T-helper 22 cell (primary cell): ENCODE data around the gene C10orf95.
"Not testable (repeated sequence)": the region's sequence is repeated elsewhere in the genome, so short reads cannot be mapped to it uniquely, and the experiment has no call there.

Experiments
- DNase-seq: peaks from one replicate; pipeline ENCODE4 v3.0.0-alpha.2; 2020; ENCODE audit warnings: low read depth

The C10orf95 gene, protein sequence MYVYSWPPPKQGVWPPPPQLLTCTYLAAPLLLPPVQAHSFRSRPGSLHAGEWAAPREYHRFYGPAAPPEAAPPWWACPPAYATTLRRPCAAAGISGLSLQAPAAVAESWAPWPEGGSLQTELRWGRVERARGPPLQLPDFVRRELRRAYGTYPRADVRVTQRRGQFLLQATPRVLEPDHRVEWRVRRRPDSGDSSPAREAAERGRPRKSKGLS

DNA sequence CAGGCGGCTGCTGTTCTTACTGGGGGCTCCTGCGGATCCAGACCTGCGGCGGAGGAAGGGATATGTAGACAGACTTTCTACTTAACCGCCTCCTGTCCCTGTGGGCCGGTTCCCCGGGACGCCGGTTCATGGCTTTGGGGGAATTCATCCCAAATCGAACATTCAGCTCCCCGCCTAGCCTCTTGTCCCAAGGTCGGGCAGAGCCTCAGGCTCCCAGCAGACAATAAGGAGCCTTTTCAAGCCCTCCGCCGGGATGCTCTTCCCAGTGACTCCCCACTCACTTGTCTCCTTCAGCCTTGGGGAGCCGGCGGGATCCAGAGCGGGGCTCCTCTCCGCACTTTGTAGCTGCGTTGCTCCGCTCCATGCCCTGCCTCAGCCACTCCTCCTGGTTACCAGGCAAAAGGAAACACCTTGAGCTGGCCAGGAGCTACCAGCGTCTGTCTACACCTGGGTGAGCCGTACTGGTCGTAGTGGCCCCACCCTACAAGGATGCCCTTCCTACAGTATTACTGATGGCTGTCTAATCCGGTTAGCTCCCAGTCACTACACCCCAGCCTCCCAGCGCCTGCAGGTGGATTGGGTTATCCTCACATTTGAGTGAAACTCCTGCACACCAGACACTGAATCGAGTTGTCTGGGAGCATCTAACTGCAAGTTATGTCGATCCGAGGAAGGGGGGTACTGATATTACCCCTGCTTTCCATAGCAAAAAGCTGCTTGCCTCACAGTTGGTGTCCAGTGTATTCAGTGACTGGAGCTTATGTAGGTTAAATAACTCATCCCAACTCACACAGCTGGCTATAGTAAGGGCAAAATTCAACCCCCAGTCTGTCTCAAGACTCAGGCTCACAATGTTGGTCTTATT, at the start of gene C10orf95:
C10orf95 (minus strand) TSS at position 439 of the 865 bp plus-strand sequence. CDS start 450 bp downstream, outside the sequence.
- DNase-seq, result no peak

DNA sequence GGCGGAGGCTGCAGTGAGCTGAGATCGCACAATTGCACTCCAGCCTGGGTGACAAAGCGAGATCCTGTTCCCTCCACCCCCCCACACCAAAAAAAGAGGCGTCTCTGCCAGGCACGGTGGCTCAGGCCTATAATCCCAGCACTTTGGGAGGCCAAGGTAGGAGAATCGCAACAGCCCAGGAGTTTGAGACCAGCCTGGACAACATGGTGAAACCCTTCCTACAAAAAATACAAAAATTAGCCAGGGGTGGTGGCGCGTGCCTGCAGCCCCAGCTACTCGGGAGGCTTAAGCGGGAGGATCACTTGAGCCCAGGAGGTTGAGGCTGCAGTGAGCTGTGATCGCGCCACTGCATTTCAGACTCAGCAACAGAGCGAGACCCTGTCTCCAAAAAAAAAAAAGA, 49.3 kb upstream of the C10orf95 start:
- not testable (repeated sequence) for DNase-seq

DNA sequence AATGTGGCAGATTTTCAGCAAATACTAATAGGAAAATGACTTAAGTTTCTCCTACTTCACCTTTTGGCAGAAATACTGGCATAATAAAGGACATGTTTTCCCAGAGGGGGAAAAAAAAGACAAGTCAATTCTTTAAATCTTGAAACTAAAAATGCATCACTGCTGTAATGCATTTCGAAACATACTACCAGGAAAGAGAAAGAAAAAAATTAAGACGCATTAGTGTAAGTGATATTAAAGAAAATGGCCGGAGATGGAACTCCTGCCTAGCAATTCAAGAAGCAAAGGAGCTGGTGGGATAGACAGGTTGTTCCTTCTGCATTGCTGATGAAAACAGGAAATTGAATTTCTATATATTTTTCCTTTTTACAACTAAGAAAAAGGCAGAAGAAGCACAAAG, 48.0 kb upstream of the C10orf95 start:
- DNase-seq, result no peak

DNA sequence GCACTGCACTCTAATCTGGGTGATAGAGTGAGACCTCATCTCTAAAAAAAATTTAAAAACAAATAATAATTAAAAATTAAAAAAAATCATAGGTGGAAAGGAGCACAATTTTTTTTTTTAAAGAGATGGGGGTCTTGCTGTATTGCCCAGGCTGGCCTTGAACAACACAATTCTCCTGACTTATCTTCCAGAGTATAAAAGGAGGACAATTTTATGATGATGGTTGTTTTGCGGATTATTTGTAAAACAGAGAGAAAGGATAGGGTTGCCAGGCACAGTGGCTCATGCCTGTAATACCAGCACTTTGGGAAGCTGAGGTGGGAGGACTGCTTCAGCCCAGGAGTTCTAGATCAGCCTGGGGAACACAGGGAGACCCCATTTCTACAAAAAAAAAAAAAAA, 46.2 kb upstream of the C10orf95 start:
- no peak for DNase-seq

DNA sequence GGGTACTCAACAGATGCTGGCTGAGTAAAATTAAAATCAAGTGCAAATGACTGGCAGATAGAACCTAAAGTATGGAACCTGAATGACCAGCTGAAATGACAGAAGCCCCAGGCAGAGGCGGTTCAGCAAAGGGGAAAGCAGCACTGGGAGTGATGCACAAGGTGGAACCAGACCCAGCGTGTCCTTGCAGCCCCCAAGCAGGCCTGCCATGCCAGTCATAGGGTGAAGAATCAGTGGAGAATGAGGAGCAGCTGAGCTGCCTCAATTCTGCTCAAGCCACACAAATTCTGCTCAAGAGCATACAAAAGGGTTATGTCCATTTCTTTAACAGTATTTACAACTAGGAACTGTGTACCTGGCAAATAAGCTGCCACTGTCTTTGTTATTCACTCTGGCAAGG, 42.4 kb upstream of the C10orf95 start:
- DNase-seq, result no peak

DNA sequence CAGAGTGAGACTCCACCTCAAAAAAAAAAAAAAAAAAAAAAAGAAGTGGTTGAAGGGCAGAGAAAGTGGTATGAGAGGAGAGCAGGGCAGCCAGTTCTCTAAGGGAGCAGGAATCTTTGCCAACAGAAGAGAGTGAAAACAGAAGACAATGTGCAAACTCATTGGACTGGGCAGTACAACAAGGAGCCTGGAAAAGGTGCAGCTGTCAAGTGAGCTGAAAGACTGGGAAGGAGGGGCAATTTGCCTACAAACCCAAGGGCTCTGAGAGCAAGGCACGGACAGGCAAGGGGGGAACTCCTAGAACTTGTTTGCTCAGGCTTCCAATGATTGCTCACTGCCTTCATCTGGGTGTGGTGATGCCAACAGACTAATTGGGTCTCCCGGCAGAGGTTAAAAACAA, 41.6 kb upstream of the C10orf95 start:
- DNase-seq, result no peak

DNA sequence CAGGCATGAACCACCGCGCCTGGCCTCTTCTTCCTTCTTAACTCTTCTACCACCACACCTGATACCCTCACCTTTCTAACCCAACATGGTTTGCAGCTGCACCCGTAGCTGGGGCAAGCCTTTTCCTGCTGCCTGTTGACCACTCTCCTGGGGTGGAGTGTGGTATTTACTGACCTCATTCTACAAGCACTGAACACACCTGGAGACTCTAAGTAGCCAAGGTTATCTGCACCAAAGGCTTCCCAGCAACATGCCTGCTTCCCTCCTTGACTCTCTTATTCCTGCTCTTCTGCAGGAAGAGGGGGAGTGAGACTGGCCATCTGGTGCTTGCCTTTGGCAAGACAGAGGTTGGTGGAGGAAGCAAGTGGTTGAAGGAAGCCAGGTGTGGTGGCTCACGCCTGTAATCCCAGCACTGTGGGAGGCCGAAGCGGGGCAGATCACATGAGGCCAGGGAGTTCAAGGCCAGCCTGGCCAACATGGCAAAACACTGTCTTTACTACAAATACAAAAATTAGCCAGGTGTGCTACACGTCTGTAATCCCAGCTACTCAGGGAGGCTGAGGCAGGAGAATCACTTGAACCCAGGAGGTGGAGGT, 41.1 kb upstream of the C10orf95 start:
- no peak for DNase-seq

DNA sequence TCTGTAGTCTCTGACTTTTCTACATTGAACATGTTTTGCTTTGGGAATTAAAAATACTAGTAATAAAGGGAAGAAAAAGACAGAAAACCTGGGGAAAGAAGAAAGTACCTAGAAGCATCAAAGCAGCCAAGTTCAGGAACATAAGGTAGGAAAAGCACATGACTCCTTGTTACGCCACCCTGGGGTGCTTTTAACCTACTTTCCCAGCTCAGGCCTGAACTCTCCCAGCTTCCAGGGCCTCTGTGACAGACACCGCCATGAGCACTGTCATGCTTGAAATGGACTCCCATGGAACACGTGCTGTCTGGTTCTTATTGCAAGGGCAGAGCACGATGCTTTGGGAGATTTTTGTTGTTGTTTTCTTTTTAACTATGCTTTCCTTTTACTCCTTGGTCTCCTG, 39.8 kb upstream of the C10orf95 start:
- no peak for DNase-seq

DNA sequence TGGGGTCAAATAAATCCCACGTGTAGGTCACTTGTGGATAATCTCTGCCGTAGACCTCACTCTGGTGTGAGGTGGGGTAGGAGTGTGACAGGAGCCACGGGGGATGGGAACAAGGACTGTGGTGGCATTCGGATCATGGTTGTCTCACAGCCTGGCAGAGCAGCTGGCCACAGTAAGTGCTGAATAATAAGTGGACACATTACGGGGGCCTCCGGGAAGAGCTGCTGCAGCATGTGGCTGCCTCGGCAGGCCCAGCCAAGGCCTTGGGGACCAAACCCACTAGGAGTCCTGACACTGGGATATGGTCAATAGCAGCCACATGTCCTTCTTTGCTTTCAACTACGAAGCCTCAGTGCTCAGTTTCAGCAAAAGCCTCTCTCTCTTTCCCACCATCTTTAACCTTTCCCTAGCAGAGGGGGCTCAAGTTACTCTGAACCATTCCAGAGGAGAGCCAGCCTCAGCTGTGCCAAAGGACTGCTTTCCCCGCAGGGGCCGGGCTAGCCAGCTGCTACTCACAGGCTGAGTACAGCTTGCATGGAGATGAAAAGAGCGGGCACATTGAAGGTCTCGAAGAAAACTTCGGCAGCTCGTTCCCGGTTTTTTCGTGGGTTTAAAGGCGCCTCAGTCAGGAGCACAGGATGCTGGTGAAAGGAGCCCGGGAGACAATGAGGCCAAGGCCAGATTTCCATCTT, 33.9 kb upstream of the C10orf95 start:
- no peak for DNase-seq

DNA sequence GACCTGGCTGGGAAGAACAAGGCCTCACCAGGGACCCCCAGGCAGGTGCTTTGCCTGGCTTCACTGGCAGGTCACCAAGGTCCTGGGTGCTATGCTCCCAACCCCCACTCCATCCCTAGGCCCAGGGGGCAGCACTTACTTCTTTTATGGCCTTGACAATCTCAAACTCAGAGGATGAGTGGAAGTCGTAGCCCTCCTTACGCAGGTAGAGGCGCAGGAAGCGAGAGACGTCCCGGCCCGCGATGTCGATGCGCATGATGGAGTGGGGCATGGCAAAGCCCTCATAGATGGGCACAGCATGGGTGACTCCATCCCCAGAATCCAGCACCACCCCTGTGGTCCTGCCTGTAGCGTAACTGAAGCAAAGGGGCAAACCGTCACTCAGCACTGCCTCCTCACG, 32.7 kb upstream of the C10orf95 start:
- DNase-seq, result no peak

DNA sequence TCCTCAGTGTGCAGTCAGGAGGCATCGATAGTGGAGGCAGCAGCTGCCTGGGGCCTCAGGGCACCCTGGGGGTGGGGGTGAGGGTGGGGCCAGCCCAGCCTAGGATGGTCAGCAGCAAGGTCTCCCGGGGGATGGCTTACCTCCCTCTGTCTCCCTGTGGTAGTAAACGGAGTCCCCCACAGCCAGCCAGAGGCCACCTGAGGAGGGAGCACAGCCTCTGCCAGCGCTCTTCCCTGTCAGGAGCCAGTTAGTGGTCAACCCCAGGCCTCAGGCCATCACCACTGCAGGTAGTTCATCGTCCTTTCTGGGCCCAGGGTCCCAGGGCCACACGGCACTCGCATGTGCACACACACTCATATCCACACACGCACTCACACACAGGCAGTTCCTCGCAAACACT, 29.1 kb upstream of the C10orf95 start:
- no peak for DNase-seq

DNA sequence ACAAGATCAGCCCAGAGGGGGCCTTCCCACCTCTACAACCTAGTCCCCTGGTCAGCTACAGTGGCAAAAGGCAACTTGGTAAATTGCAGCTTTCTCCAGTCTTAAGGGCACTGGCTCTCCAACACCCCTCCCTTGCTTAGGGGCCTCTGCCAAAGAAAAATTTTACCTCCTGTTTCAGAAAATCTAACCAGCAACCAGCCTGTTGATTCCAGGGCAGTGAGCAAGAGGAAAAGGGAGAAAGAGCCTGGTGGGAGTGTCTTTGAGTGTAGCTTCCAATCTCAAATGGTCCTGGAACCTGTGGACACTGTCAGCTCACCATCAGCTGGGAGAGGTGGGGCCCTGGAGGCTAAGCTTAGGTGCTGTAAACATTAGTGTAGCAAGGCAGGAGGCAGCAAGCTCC, 28.3 kb upstream of the C10orf95 start:
- no peak for DNase-seq

DNA sequence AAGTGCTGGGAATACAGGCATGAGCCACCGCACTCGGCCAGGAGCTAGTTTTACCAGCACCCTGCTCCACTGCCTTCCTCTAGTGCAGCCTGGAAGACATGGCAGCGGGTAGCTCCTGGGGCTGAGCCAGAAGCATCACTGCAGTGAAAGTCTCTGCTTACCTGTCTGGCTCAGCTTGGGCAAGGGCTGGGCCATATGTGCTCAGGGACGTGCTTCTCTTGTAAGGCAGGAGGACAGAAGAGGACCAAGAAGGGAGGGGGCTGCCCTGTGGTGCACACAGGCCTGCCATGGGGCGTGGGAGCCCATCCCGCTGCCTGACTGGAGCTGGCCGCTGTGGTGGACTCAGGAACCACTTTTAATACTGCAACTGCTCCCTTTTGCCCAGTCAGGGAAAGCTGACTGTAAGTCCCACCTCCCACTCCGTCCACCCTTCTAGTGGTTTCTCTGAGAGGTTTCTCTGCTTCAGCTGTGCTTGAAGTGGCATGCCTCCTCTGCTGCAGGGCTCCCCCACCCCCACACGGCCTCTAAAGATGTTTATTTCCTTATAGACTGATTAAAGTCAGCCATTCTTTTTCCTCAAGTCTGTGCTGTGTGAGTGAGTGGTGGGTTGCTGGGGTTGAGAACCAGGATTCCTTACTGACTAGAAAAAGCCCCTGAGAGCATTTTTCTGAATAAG, 25.3 kb upstream of the C10orf95 start:
- DNase-seq, result no peak

DNA sequence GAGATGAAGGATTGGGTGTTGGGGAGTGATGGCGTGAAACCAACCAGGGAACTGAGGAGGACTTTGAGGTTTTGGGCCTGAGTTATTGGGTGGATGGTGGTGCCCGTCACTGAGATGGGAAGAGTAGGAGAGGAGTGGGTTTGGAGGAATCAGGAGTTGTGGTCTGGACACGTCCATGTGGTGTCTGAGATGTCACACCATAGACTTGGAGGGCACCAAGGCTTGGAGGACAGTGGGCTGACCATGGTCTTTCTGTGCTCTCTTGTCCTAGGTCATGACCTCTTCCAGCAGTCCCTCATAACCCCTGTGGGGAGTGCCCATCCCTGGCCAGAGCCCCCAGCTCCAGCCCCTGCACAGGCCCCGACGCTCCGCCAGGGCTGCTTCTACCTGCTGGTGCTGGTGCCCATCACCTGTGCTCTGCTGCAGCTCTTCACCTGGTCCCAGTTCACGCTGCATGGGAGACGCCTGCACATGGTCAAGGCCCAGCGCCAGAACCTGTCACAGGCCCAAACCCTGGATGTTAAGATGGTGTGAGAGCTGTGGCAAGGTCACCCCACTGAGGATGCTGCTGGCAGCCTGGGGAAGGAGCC, 24.2 kb upstream of the C10orf95 start:
- no peak for DNase-seq

DNA sequence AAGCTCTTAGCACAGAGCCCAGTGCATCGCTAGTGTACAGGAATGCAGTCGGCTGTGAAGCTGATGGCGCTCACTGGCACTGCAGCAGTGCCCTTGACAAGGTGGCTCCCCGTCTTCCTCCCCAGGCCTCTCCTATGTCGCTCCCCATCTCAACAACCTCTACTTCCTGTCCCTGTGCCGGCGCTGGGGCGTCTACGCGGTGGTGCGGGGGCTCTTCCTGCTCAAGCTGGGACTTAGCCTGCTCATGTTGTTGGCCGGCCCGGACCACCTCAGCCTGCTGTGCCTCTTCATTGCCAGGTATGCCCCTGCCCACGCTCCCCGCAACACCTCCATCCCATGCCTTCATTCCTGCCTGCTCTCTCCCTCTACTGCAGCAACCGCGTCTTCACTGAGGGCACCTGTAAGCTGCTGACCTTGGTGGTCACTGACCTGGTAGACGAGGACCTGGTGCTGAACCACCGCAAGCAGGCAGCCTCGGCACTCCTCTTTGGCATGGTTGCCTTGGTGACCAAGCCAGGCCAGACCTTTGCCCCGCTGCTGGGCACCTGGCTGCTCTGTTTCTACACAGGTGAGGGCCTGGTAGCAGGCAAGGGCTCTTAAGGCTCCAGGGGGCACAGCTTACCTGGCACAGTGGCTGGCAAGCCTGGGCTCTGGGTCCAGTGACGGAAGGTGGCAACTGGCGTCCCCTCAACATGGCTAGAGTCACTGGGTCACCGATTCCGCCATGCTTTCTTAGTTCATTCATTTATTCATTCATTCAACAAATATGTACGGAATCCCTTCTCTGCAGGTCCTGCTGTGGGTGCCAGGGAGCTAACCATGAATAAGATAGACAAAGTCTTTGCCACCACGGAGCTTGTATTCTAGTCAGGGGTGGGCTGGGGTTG, 22.3 kb upstream of the C10orf95 start:
- no peak for DNase-seq

DNA sequence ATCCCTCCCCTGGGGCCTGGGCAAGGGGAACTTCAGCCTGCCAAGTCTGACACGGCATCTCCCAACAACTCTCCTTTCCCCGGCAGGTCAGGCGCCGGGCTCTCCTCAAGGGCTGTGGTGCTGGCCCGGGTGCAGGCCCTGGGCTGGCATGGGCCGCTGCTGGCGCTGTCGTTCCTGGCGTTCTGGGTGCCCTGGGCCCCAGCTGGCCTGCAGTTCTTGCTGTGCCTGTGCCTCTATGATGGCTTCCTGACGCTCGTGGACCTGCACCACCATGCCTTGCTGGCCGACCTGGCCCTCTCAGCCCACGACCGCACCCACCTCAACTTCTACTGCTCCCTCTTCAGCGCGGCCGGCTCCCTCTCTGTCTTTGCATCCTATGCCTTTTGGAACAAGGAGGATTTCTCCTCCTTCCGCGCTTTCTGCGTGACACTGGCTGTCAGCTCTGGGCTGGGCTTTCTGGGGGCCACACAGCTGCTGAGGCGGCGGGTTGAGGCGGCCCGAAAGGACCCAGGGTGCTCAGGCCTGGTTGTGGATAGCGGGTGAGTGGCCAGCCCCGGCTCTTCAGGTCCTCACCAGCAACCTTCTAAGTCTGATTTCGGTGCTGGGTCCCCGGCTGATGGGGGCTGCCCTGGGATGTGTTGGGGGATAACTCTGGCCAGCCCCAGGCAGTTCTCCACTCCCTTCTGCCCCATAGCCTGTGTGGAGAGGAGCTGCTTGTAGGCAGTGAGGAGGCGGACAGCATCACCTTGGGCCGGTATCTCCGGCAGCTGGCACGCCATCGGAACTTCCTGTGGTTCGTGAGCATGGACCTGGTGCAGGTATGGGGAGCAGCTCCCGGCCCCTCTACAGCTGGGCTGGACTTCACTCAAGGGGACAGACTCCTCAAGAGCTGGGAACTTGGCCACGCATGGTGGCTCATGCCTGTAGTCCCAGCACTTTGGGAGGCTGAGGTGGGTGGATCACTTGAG, 19.5 kb upstream of the C10orf95 start:
- DNase-seq, result no peak

DNA sequence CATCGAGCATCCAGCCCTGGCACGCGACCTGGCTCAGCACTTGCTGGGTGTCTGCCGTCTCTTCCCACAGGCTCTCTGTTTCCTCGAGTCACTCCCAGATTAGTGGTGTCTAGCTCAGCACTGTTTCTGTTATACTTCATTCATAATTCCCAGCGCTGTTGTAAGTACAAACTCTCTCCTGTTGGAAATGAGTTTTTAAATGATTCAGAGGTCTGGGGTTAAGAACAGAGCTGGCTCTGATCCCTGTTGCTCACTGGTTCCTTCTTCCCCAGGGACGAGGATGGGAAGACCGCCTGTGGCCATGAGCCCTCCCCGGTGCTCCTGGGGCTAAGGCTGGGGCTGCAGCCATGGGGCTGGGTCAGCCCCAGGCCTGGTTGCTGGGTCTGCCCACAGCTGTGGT, 17.3 kb upstream of the C10orf95 start:
- no peak for DNase-seq

DNA sequence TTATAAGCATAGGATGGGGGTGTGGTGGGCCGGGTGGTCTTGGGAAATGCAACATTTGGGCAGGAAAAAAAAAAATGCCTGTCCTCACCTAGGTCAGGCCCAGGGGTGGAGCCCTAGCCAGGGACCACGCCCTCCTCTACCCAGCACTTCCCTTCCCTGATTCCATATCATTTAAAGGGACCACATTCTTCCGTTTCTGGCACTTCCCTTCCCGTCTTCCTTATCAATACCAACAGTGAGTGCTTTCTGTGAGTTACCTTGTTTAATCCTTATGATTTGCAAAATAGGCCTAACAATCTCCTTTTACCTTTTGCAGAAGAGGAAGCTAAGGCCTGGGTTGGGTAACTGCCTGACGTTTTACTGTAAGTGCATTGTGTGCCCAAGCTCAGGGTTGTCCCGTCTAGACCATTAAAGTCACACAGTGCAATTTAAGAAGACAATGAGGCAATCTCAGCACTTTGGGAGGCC, 16.7 kb upstream of the C10orf95 start:
- DNase-seq, result no peak

DNA sequence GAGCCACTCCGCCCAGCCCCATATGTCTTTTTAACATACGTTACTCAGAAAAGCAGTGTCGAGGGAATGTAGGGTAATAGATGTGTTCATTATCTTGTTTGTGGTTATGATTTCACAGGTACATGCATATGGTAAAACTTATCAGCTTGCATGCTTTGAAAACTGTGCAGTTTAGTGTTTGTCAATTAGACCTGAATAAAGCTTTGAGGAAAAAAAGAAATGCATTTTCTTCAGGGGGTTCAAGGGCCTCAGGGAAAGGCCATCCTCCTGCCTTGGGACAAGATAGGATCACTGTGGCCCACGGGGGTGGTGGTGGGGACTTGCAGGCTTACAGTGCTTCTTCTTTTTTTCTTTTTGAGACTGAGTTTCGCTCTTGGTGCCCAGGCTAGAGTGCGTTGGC, 16.0 kb upstream of the C10orf95 start:
- DNase-seq, result no peak
